ENCODE results near the gene NUDT2.

NUDT2 gene

GRCh38 chr9:34370970-34371880, 41.9 kb downstream of the NUDT2 start:
- DNase-seq (ENCODE audit: low read depth in 3 of 3), result no peak

- DNase-seq (ENCODE audit: low read depth in 3 of 3), result no peak
Observed at GRCh38 chr9:34371886-34372466, 42.6 kb downstream of the NUDT2 start.

GRCh38 chr9:34372467-34373011, 43.2 kb downstream of the NUDT2 start:
- DNase-seq (ENCODE audit: low read depth in 3 of 3), result no peak

- DNase-seq (ENCODE audit: low read depth in 3 of 3), result no peak
Observed at GRCh38 chr9:34373749-34374148, 44.4 kb downstream of the NUDT2 start.

- no peak for DNase-seq (ENCODE audit: low read depth in 3 of 3)
Observed at GRCh38 chr9:34374339-34374738, 45.0 kb downstream of the NUDT2 start.

GRCh38 chr9:34374905-34375552, 45.7 kb downstream of the NUDT2 start:
- DNase-seq (ENCODE audit: low read depth in 3 of 3), result no peak

- peak in 1 of 3 donors; percentile 27 for DNase-seq (ENCODE audit: low read depth in 3 of 3)
Observed at GRCh38 chr9:34375901-34376595, 46.7 kb downstream of the NUDT2 start.

GRCh38 chr9:34376596-34377403, 47.4 kb downstream of the NUDT2 start, which contains the start of gene MYORG:
TSS of gene MYORG (minus strand) at chr9:34376898. CDS start at chr9:34372943, 3,955 bp downstream.
- DNase-seq (ENCODE audit: low read depth in 3 of 3), result peak; percentile 93 to 96 (median 96)

- DNase-seq (ENCODE audit: low read depth in 3 of 3), result no peak
Observed at GRCh38 chr9:34377404-34377746, 48.0 kb downstream of the NUDT2 start.

GRCh38 chr9:34378376-34379060, 49.1 kb downstream of the NUDT2 start:
- DNase-seq (ENCODE audit: low read depth in 3 of 3), result no peak

GRCh38 chr9:34379334-34380033, 50.1 kb downstream of the NUDT2 start:
- peak; percentile 82 to 87 (median 83) for DNase-seq (ENCODE audit: low read depth in 3 of 3)

- no peak for DNase-seq (ENCODE audit: low read depth in 3 of 3)
Observed at GRCh38 chr9:34380034-34380510, 50.7 kb downstream of the NUDT2 start.

- peak; percentile 50 to 75 (median 57) for DNase-seq (ENCODE audit: low read depth in 3 of 3)
Observed at GRCh38 chr9:34380511-34381315, 51.3 kb downstream of the NUDT2 start.

GRCh38 chr9:34381323-34381722, 52.0 kb downstream of the NUDT2 start:
- DNase-seq (ENCODE audit: low read depth in 3 of 3), result no peak

- DNase-seq (ENCODE audit: low read depth in 3 of 3), result no peak
Observed at GRCh38 chr9:34382054-34382453, 52.7 kb downstream of the NUDT2 start.

GRCh38 chr9:34382879-34383278, 53.5 kb downstream of the NUDT2 start:
- no peak for DNase-seq (ENCODE audit: low read depth in 3 of 3)

GRCh38 chr9:34383904-34384303, 54.5 kb downstream of the NUDT2 start:
- no peak for DNase-seq (ENCODE audit: low read depth in 3 of 3)

GRCh38 chr9:34384368-34385165, 55.2 kb downstream of the NUDT2 start:
- no peak for DNase-seq (ENCODE audit: low read depth in 3 of 3)

Data from stimulated activated CD4-positive, alpha-beta T cell treated with anti-CD3 and anti-CD28 coated beads, TNF-alpha, amount 100 ng/mL, for 48 hours (primary cell).